DLD1 (cell line): ENCODE data around the gene ELF3.
"Not testable (repeated sequence)": the region's sequence is repeated elsewhere in the genome, so short reads cannot be mapped to it uniquely, and the experiment has no call there.

Source experiments
- in situ Hi-C: cut with HindIII; loops from 2 replicates; pipeline ENCODE4 v1.10.0; 2017; ENCODE audit warnings: low sequenced_read_pairs

ELF3 gene

DNA sequence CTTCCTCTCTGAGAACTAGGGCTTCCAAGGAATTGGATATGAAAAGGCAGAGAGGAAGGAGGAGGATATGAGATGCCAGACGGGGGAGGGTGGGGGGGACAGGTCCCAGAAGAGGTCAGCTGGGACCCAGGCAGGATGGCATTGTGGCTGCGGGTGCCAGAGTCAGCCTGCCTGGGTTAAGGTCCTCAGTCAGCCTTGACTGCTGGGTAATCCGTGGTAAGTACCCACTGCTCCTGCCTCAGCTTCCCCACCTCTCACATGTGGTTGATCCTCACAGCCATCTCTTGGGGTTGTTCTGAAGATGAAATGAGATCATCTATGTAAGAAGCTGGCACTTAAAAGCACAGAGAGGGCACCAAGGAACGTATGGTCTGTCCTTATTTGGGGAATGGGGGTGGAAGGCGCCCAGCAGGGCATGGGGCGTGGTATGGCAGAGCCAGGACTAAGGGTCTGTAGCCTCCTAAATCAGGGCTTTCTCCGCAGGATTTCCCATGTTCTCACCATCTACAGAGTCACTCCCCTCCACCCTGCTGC is 23.8 kb downstream of the ELF3 start:
- in situ Hi-C loops: no loop called here

DNA sequence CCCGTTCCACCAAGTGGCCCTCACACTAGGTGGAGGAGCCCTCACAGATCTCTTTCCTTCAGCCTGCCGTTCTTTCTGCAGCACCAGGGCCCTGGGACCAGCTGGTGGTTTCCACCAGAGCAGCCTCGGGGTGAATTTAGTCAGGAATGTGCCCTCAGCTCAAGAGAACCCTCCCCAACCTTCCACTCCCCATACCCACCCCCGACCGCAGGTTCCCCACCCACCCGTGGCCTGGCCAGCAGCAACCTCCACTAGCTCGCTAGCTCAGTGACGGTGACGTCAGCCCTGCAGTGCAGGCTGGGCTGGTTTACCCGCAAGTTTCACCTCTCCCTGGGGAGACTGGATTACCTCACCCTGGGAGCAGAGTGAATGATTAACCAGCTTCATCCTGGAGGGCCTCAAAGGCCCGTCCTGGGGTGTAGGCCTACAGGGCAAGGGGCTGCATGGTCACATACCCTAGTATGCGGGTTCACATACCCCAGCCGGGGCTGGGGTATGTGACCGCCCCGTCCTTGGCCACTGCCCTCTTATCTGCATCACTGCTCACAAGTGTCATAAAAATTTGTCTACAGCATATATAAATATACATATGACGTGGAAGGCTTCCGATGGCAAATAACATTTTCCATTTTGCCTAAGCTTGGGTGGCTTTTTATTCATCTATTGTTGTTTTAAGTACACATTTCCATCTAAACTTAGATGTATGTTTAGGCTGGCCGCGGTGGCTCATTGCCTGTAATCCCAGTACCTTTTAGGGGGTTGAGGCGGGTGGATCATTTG is 24.5 kb downstream of the ELF3 start:
- in situ Hi-C loops: no loop called here

DNA sequence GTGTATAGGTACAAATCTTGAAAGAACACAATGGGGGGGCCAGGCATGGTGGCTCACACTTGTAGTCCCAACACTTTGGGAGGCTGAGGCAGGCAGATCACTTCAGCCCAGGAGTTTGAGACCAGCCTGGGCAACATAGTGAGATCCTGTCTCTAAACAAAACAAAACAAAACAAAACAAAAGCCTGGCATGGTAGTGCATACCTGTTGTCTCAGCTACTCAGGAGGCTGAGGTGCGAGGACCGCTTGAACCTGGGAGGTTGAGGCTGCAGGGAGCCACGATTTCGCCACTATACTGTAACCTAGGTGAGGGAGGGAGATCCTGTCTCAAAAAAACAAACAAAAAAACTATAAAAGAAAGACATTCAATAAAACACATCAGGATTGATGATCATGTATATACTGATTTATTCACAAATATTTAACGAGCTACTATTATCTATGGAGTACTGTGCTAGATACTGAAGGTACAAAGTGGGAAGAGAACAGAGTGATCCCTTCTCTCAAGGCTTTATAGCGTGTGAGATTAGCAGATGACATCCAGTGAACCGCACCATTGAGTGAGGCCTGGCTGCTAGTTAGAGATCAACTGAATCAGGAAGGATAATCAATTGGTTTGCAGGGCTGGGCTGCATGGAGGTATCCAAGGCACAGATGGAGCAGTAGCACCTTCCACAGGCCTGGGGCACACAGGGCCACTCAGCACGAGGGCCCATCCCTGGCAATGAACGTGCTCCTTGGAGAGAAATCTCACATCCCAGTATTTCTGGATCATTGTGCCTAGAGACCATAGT is 26.4 kb downstream of the ELF3 start:
- in situ Hi-C loops: no loop called here

DNA sequence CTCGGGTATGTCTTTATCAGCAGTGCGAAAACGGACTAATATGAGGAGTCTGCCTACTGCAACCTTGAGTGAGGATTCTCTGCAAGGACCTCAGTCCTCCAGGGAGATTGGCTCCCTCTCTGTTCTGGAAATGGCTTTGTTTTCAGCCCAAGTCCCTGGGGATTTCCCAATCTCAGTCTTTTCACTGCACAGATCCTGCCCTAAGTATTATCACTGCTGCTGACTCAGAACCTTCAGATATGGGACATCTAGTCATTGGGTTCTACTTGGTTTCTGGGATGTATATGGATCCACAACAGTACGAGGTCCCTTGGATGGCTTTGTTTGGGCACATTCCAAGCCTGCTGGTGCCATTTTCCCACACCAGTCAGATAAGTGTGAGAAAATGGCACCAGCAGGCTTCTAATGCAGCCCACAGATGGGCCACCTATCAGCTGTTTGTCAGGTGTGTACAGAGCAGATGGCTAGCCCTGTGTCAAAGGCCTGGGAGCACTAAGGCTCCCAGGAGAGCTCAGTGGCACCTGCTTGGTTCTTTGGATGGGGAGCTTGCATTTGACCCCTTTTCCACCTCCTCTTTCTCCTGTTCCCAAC is 27.4 kb downstream of the ELF3 start:
- in situ Hi-C loops: no loop called here

DNA sequence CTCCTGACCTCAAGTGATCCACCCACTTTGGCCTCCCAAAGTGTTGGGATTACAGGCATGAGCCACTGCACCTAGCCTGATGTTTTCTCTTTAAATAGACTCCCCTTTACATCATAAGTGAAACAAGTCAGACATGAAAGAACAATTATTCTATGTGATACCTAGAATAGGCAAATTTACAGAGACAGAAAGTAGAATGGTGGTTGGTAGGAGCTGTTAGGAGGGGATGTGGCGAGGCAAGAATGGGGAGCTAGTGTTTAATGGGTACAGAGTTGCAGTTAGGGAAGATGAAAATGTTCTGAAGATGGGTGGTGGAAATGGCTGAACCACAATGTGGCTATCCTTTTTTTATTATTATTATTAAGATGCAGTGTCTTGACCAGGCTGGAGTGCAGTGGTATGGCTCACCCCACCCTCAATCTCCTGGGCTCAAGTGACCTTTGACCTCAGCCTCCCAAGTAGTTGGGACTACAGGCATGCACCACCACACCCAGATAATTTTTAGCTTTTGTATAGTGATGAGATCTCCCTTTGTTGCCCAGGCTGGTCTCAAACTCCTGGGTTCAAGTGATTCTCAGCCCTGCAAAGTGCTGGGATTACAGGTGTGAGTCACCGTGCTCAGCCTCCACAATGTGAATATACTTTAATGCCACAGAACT is 28.4 kb downstream of the ELF3 start:
- in situ Hi-C loops: no loop called here

DNA sequence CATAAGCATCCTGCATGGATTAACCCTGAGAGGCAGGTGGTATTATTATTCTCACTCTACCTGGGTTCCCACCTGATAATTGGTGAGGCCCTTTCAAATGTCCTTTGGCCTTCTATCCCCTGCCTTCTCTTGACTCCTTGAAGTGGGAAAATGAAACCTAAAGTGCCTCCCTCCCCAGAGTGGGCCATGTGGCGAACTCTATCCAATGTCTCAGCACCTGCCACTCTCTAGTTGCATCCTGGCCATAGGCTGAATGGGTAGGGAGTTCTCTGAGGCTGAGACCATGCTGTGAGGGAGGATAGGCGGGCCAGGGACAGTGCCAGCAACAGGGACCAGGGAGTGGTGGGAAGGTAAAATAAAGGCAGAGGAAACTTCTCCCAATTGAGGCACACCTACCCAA is 35.3 kb downstream of the ELF3 start:
- in situ Hi-C loops: no loop called here

DNA sequence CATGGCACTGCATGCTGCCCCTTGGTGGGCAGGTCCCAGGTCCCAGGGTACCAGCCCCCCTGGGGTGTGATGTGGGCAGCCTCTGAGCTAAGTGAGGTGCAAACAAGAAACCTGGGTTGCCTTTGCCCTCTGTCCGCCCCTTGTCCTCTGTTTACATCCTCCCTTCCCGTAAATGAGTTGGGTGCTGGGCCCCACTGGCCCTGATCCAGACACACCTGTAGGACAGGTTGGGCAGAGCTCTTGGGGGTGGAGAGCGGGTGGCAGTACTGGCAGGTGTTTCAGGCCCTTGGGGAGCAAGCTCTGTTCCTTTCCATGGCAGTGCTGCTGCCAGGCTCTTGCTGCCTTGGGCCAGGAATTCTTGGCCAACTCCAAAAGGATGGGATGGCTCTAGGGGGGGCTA is 35.8 kb downstream of the ELF3 start:
- in situ Hi-C loops: no loop called here

DNA sequence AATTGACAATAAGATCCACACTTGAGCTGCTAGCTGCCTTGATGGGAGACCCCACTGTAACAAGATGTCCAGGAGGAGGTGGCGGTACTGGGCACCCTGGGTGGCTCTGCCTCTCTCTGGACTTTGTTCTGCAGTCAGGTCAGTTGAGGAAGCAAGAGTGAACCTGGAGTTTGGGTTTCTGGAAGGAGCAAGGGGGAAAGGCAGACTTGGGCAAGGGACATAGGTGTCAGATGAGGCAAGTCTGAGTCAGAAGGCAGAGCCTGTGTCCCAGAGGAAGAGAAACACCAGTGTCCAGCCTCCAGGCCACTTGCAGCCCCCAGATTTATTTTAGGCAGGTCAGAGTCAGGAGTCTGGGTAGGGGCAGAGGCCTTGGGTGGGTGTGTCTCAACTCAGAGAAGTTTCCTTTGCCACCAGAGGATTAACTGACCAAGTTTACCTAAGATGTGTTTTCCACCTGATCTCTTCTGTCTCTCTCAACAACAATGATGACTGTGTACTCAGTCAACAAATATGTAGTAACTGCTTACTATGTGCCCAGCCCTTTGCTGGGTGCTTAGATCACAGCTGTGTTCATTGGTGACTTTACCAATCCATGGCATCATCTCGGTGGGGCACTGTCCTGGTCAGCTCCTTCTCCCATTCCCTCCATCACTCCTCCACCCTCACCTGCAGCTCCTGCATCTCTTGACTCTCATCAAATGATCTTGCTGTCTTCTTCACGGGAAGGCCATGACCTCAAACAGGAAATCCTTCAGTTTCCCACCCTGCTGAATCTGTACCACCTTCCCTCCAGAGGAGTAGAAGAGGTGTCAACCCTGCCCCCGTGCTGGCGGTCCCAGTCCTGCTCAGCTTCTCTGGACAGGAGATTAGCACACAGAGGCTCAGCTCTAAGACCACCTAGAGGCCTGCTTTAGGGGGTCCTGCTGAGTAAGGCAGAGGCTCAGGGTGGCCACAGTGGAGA is 36.6 kb downstream of the ELF3 start:
- in situ Hi-C loops: no loop called here

DNA sequence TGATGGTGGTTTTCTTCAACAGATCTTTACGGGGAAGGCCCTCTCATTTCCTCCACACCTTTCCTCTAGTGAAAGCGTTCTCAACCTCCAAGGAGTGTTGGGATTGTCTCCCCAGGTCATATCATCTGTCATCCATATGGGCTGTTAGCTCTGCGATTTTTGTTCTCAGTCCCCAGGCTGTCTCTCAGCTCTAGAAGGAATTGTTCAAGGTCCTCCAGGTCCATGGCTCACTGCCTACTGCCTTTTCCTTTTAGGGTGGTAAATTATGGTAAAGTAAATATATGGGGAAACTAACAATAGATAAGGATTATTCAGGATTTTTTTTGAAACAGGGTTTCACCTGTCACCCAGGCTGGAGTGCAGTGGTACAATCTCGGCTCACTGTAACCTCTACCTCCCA is 37.6 kb downstream of the ELF3 start:
- in situ Hi-C loops: no loop called here

DNA sequence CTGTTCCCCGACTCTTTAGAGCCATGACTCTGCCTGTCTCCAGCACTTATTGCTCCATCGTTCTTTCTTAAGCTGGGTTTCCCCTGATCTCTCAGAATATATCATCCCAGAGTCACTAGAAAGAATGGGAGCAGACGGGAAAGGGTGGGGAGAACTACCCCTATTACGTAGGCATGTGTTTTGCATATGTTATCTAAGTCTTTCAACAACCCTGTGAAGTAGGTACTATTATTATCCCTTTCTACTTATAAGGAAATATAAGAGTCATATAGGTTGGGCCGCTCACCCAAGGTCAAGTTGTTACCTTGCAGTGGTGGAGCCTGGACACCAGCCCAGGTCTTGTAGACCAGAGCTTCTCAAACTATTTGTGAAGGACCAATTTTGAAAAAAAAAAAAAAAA is 38.7 kb downstream of the ELF3 start:
- in situ Hi-C loops: no loop called here

DNA sequence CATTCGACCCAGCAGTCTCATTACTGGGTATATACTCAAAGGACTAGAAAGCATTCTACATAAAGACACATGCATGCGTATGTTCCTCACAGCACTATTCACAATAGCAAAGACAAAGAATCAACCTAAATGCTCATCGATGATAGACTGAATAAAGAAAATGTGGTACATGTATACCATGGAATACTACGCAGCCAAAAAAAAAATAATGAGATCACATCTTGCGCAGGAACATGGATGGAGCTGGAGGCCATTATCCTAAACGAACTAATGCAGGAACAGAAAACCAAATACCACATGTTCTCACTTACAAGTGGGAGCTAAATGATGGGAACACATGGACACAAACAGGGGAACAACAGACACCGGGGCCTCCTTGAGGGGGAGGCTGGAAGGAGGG is 43.7 kb downstream of the ELF3 start:
- in situ Hi-C loops: no loop called here

DNA sequence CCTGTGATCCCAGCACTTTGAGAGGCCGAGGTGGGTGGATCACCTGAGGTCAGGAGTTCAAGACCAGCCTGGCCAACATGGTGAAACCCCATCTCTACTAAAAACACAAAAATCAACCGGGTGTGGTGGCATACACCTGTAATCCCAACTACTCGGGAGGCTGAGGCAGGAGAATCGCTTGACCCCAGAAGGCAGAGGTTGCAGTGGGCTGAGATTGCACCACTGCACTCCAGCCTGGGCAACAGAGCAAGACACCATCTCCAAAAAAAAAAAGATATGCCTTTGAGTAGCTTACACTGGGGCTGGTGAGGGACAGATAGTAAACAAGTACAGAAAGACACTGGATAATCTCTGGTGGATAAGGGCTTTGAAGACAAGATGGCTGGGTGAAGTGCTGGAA is 44.3 kb downstream of the ELF3 start:
- in situ Hi-C loops: not testable (repeated sequence)

DNA sequence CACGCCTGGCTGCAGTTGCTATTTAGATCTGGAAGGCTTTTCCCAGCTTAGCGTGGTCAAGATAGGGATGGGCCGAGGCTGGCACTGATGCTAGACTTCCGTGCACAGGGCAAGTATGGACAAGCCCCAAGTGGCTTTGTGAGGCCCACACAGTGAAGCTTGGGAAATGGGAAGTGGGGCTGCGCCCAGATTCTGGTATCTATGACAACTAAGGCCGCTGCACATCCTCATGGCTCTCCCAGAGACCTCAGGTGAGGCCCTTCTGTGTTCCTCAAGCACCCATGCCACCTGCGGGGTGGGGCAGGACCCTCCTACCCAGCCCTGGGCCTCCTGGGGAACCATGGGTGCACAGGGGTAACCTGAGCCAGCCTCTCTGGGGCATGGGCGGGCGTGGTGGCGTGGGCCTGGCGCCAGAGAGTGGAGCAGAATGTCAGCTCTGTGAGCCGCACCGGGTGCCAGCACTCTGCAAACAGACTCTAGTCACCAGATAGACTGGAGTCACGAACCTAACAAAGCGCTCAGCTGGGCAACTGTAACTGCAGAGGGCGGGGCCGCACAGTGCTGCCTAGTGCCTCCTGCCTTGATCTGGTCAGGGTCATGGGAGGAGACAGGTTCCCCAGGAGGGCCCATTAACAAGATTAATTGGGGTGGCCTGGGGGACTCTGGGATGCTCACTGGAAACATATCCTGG is 46.4 kb downstream of the ELF3 start:
- in situ Hi-C loops: no loop called here

DNA sequence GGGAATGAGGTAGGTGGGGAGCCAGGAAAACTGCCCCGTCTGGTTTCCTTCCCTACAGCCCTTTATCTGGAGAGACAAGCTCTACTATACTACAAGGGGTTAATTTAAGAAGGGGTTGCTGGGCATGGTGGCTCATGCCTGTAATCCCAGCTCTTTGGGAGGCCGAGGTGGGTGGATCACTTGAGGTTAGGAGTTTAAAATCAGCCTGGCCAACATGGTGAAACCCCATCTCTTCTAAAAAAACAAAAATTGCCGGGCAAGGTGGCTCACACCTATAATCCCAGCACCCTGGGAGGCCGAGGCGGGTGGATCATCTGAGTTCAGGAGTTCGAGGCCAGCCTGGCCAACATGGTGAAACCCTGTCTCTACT is 46.9 kb downstream of the ELF3 start:
- in situ Hi-C loops: not testable (repeated sequence)

DNA sequence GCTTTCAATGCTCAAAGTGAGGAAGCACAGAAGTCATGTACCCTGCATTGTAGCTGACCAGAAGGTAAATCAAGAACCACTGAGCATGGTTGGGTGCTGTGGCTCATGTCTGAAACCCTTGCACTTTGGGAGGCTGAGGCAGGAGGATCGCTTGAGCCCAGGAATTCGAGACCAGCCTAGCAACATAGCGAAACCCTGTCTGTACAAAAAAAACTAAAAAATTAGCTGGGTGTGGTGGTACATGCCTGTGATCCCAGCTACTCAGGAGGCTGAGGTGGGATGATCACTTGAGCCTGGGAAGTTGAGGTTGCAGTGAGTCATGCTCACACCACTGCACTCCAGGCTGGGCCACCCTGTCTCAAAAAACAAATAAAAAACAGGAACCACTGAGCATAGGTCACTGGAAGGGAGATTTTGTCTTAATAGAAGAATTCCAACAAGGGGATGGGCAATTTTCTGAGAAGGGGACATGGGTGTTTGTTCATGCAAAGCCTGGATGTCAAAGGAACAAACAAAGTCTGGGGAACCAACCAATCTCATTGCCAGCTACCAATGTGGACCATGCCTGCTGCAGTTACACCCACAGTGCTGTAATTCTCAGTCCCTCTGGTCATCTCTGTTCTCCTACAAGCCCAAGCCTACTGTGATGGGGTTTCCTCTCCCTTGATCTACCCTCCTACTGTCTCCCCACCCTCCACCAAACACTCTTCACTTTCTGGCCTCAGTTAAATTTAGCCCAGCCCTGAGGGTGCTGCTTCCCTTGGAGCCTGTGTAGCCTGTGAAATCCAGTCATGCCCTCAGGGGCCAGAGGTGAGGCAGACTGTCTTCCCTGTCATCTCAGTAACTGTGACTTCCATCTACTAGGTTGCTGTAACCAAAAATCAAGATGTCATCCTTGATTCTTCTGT is 47.9 kb downstream of the ELF3 start:
- in situ Hi-C loops: no loop called here

DNA sequence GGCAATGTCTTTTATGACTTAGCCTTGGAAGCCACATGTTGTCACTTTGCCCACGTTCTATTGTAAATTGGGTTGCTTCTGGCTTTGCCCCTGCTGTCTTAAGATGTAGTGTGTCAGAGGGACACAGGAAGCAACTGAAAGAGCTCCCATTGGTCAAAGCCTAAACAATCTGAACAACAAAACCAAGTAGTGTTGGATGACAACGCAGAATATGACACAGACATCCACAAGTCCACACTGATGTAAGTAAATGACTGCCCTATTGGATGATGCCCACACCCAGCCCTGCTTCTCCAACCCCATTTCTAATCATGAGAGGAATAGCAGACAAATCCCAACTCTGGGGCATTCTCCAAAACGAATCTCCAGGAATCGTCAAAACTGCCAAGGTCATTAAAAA is 50.7 kb downstream of the ELF3 start:
- in situ Hi-C loops: no loop called here

DNA sequence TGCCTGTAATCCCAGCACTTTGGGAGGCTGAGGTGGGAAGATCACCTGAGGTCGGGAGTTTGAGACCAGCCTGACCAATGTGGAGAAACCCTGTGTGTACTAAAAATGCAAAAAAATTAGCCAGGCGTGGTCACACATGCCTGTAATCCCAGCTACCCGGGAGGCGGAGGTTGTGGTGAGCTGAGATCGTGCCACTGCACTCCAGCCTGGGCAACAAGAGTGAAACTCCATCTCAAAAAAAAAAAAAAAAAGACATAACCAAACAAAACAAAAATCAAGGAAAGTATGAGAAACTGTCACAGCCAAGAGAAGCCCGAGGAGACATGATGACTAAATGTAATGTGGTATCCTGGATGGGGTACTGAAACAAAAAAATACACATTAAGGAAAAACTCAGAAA is 51.4 kb downstream of the ELF3 start:
- in situ Hi-C loops: not testable (repeated sequence)

DNA sequence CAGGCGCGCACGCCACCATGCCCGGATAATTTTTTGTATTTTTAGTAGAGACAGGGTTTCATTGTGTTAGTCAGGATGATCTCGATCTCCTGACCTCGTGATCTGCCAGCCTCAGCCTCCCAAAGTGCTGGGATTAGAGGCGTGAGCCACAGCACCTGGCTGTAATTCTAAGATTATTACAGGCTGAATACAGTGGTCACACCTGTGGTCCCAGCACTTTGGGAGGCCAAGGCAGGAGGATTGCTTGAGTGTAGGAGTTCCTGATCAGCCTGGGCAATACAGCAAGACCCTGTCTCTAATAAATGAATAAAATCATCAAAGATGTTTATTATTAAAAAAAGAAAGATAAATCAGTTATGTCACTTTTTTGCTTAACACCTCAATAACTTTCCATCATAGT is 52.2 kb downstream of the ELF3 start:
- in situ Hi-C loops: not testable (repeated sequence)

DNA sequence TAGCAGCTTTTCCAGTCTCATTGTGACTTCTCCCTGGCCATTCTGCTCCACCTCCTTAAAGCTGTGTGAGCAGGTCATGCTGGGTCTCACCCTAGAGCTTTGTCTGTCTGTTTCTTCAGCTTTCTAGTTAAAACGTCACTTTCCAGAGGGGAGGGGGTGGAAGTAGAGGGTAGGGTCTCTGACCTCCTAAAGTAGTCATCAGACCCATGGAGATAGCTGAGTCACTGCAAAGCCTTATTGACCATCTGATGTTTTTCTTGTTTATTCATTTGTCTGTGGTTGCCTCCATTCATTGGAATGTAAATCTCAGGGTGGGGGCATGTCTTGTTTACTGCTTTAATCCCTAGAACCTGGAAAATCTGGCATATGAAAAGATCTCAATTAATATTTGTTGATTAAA is 52.7 kb downstream of the ELF3 start:
- in situ Hi-C loops: no loop called here
